Ovary (tissue), 3 donors: ENCODE results near the gene FAM149A.

Source experiments
- EP300 ChIP-seq: sonication (generic); formaldehyde crosslinking; IDR thresholded peaks from one replicate; pipeline ENCODE4 v1.6.1; 2017; ENCODE audit warnings: antibody characterized with exemption
- POLR2A ChIP-seq: fragments of 450-650 bp; IDR thresholded peaks from one replicate; pipeline ENCODE4 v1.6.1; 2017; ENCODE audit warnings: antibody characterized with exemption, mild to moderate bottlenecking, moderate library complexity
- TF ChIP-seq, protein P1 (sequence below), 3 donors: fragments of 450-650 bp in 2 of 3; fragments of 200-600 bp in 1 of 3; IDR thresholded peaks; one replicate each; pipeline versions ENCODE4 v1.5.1 to v1.8.0; 2016 to 2022; ENCODE audit warnings: antibody characterized with exemption in 3 of 3, mild to moderate bottlenecking in 1 of 3
- donor health status: DM: no; HTN: no; CAD: no.

DNA sequence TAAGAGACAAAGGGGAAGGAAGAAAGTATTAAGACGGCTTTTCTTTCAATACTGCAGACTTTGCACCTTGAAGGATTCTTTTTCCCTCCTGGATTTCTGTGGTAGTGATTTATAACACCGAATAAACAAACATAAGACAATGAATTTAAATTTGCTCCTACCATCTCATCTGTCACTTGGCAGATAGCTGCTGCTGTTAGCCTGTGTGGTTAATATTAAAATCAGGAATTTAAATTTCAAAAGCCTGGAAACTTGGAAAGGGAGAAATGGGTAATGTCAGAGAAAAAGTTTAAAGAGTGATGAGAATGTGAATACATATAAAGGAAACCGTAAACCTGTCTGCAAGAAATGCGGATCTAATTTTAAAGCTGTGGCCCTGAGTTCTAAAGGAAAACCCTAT lies 3.4 kb downstream of the FAM149A start:
- TF ChIP-seq, protein P1, sequence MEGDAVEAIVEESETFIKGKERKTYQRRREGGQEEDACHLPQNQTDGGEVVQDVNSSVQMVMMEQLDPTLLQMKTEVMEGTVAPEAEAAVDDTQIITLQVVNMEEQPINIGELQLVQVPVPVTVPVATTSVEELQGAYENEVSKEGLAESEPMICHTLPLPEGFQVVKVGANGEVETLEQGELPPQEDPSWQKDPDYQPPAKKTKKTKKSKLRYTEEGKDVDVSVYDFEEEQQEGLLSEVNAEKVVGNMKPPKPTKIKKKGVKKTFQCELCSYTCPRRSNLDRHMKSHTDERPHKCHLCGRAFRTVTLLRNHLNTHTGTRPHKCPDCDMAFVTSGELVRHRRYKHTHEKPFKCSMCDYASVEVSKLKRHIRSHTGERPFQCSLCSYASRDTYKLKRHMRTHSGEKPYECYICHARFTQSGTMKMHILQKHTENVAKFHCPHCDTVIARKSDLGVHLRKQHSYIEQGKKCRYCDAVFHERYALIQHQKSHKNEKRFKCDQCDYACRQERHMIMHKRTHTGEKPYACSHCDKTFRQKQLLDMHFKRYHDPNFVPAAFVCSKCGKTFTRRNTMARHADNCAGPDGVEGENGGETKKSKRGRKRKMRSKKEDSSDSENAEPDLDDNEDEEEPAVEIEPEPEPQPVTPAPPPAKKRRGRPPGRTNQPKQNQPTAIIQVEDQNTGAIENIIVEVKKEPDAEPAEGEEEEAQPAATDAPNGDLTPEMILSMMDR (IDR thresholded peaks at IDR 0.05) = no peak
- no peak for TF ChIP-seq POLR2A
- no peak for TF ChIP-seq EP300
